Ascending aorta (tissue), 2 donors: Measurements from ENCODE around the gene ZFHX2. TPM values are rescaled to one million over a fixed set of nuclear protein-coding genes. Genes with fewer than 3 reads are reported as not detected.

Experiments
- DNase-seq, 2 donors: peaks; one replicate each; pipeline ENCODE4 v3.0.0-alpha.2; 2019; ENCODE audit warnings: low spot score in 2 of 2
- H3K27ac ChIP-seq, 2 donors: fragments of 200-600 bp; sonication (generic); one replicate each; pipeline ENCODE4 v1.5.1; 2016 to 2017; ENCODE audit warnings: mild to moderate bottlenecking in 1 of 2
- H3K27me3 ChIP-seq: fragments of 200-600 bp; sonication (generic); one replicate; pipeline ENCODE4 v1.5.1; 2017
- H3K36me3 ChIP-seq, 2 donors: fragments of 200-600 bp; sonication (generic); one replicate each; pipeline ENCODE4 v1.5.1; 2016
- H3K4me1 ChIP-seq, 2 donors: fragments of 200-600 bp; sonication (generic); one replicate each; pipeline ENCODE4 v1.5.1; 2016 to 2017; ENCODE audit warnings: mild to moderate bottlenecking in 1 of 2
- H3K4me3 ChIP-seq, 2 donors: fragments of 200-600 bp; sonication (generic); one replicate each; pipeline ENCODE4 v1.5.1; 2016 to 2017; ENCODE audit warnings: mild to moderate bottlenecking in 1 of 2
- H3K9me3 ChIP-seq, 2 donors: fragments of 200-600 bp; sonication (generic); one replicate each; pipeline ENCODE4 v1.5.1; 2016
- CTCF ChIP-seq, 3 experiments: fragments of 200-600 bp in 2 of 3; fragments of 450-650 bp in 1 of 3; sonication (generic) in 2 of 3; IDR thresholded peaks; one replicate each; pipeline ENCODE4 v1.5.1; 2016 to 2019; ENCODE audit warnings: antibody characterized with exemption in 3 of 3, mild to moderate bottlenecking in 1 of 3, moderate library complexity in 1 of 3
- intact Hi-C: fragments of 100-400 bp; cut with DNase I; formaldehyde crosslinking; loops from one replicate; pipeline ENCODE4 v1.15.1; 2023
- total RNA-seq: library from RNA; depleted of rRNA; stranded (reverse); fragments of >200 nt; gene quantifications from one replicate; pipeline ENCODE4 v1.1.0, GENCODE V29; 2016

Gene ZFHX2
- total RNA-seq, 1 donor from 2014 or later, result 1.3 TPM

GRCh38 chr14:23569443-23570151, 18.0 kb upstream of the ZFHX2 start:
- Histone ChIP-seq H3K27ac (no peak overlapping the region), H3K9me3 (no peaks in the 10 kb centered on the region), H3K4me3 (no peak overlapping the region), H3K4me1 (peaks cover 0 to 8% of the 10 kb centered on the region in 2 donors), H3K36me3 (no peaks in the 10 kb centered on the region), H3K27me3 (peaks cover 3% of the 10 kb centered on the region)
- no peak for TF ChIP-seq CTCF (IDR thresholded peaks at IDR 0.05)
- DNase-seq, result no peak
- intact Hi-C loops, result loop anchor here (10.0 kb wide), 1 partner anchor 795 kb away; the partner anchor contains the start of gene NFATC4

DNA sequence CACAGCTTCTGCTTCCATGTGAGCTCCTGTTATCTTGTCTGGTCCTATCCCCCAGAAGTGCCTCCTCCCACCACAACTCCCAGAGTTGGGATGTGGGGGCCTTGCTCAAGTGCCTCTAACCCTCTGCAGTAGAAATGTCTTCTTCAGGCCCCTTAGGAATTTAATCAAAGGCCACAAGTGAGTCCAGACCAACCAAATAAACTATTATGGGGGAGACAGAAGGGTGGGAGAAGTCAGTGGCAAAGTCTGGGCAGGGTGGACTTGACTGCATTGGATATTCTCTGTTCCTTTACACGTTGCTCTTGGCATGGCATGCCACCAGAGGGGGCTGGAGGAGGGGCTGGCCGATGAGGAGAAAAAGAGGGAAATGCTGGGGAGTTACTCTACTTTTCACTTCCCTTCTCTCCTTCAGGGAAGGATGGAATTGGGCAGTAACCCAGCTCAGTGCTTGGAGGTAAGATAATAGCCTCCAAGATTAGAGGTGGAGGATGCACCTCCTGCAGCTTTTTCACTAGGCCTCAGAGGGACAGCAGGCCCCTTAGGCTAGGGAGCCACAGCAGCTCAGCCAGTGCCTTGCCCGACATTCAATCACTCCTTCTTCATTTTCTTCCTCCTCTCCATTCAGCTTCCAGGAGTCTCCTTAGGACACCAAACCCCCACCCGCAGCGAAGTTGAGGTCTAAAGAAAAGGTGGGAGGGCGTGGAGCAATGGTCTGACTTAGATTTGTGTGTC, 17.2 kb upstream of the ZFHX2 start:
- peak in 1 of 2 donors; percentile 65 for DNase-seq
- Histone ChIP-seq H3K4me3 (no peak overlapping the region), H3K9me3 (no peaks in the 10 kb centered on the region), H3K27ac (no peak overlapping the region), H3K4me1 (peaks cover 0 to 8% of the 10 kb centered on the region in 2 donors), H3K36me3 (no peaks in the 10 kb centered on the region), H3K27me3 (no peaks in the 10 kb centered on the region)
- intact Hi-C loops, result loop anchor here (10.0 kb wide), 1 partner anchor 796 kb away; the partner anchor contains the start of gene NFATC4
- peak in 1 of 3 experiments; percentile 29 for TF ChIP-seq CTCF (IDR thresholded peaks at IDR 0.05)

DNA sequence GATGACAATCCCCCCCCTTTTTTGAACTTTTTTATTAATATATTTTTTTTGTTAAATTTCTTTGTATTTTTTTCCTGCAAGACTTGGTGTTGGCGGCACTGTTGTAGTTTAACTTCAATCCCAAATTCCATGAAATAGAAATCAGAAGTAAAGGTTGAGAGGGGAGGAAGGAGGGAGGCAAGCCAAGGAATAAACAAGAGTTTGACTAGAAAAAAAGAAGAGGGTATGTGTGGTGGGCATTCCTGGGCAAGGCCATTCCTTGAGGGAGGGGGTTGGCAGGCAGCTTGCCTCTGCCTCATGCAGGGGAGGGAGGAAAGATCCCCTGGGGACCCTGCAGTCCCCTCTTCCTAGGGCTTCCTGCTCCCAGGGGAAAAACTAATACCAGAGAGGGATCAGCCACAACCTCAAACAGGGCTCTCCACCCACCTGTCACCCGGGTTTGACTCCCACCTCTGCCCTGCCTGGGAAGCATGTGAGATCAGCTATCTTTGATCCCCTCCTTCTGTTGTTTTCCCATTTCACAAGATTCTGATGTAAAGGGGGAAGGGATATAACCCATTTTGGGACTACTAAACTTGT, 16.5 kb upstream of the ZFHX2 start:
- peak in 1 of 2 donors; percentile 47 for DNase-seq
- no peaks in the 10 kb centered on the region for H3K27me3 ChIP-seq

DNA sequence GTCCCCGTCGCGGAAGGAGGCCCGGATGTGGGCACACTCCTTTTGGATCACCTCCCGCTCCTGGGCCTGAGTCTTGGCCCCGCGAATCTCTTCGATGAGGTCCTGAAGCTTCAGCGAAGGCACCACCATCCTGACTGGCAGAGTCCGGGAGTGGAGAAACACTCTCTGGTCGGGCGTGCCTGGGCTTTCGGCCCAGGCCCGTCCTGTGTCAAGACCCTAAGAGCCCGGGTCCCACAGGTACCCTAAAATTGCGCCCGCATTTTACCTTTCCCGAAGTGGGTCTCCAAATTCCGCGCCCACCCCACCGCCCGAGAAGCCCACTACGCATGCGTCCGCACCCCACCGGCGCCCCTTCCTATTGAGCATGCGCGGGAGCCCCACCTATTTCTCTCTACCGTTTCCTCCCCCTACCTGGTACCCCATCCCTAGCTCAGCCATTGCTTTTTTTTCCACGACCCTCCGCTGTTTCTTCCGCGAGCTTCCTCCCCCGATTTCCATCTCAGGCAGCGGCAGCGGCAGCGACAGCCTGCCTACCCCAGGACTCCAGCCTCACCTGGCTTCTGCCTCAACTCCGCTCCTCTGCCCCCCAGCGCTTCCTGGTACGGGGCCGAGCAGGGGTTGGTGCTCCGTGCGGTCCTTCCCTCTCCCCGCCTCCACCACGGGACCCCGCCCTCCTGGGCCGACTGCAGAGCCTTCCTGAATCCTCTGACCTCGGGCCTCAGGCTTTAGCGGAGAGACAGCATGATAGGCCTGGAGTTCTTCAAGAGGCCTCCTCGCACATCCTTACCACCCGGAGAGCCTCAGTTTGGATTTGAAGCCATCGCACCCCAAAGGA, 15.8 kb upstream of the ZFHX2 start, which contains the start of gene AP1G2:
AP1G2 (minus strand) TSS at position 606 of the 835 bp plus-strand sequence; CDS start at position 129, 477 bp downstream.
- DNase-seq, result peak; percentile 42 to 86
- TF ChIP-seq CTCF (IDR thresholded peaks at IDR 0.05), result no peak
- Histone ChIP-seq H3K27me3 (no peaks in the 10 kb centered on the region), H3K4me3 (peak within 1 kb of the TSS; percentile 65 to 68), H3K9me3 (no peaks in the 10 kb centered on the region), H3K4me1 (peaks cover 0 to 8% of the 10 kb centered on the region in 2 donors), H3K36me3 (no peaks in the 10 kb centered on the region), H3K27ac (peak within 1 kb of the TSS; percentile 39 to 41)
- intact Hi-C loops, result loop anchor here (10.0 kb wide), 1 partner anchor 797 kb away; the partner anchor contains the start of gene NFATC4

More for the DNA sequence above, 16.5 kb upstream of the ZFHX2 start:
- H3K27ac ChIP-seq, result peak overlapping the region in 1 of 2 donors; percentile 39
- intact Hi-C loops, result loop anchor here (10.0 kb wide), 1 partner anchor 797 kb away; the partner anchor contains the start of gene NFATC4
- peaks cover 0 to 8% of the 10 kb centered on the region in 2 donors for H3K4me1 ChIP-seq
- peak overlapping the region; percentile 65 to 68 for H3K4me3 ChIP-seq
- no peak for TF ChIP-seq CTCF (IDR thresholded peaks at IDR 0.05)
- no peaks in the 10 kb centered on the region for H3K9me3 ChIP-seq
- no peaks in the 10 kb centered on the region for H3K36me3 ChIP-seq

GRCh38 chr14:23566778-23567185, 15.2 kb upstream of the ZFHX2 start:
- Histone ChIP-seq H3K36me3 (no peaks in the 10 kb centered on the region), H3K27me3 (no peaks in the 10 kb centered on the region), H3K9me3 (no peaks in the 10 kb centered on the region), H3K27ac (peak overlapping the region; percentile 39 to 41), H3K4me3 (peak overlapping the region; percentile 65 to 68), H3K4me1 (peaks cover 0 to 8% of the 10 kb centered on the region in 2 donors)
- intact Hi-C loops, result loop anchor here (10.0 kb wide), 1 partner anchor 798 kb away; the partner anchor contains the start of gene NFATC4
- DNase-seq, result no peak
- no peak for TF ChIP-seq CTCF (IDR thresholded peaks at IDR 0.05)
